Lower lobe of right lung (tissue), 2 donors: ENCODE data around the gene IREB2. TPM values are rescaled to one million over a fixed set of nuclear protein-coding genes. Genes with fewer than 3 reads are reported as not detected.
"Not testable (repeated sequence)": the region's sequence is repeated elsewhere in the genome, so short reads cannot be mapped to it uniquely, and the experiment has no call there.

ENCODE experiments used
- ATAC-seq, 2 donors: fragments of 200-7000 bp; cut with Tn5 transposase; one replicate each; pipeline ENCODE4 v1.9.1; 2020 to 2022; ENCODE audit warnings: mild to moderate bottlenecking in 2 of 2, moderate library complexity in 2 of 2
- DNase-seq: peaks from one replicate; pipeline ENCODE4 v3.0.0-alpha.2; 2020
- H3K27ac ChIP-seq: fragments of 200-600 bp; one replicate; pipeline ENCODE4 v1.8.0; 2022
- H3K27me3 ChIP-seq: fragments of 200-600 bp; one replicate; pipeline ENCODE4 v1.8.0; 2022; ENCODE audit warnings: low read depth
- H3K36me3 ChIP-seq: fragments of 200-600 bp; one replicate; pipeline ENCODE4 v1.8.0; 2022; ENCODE audit warnings: mild to moderate bottlenecking
- H3K4me1 ChIP-seq: fragments of 200-600 bp; one replicate; pipeline ENCODE4 v1.8.0; 2022
- H3K4me3 ChIP-seq: fragments of 200-600 bp; one replicate; pipeline ENCODE4 v1.8.0; 2022; ENCODE audit warnings: mild to moderate bottlenecking
- H3K9me3 ChIP-seq: fragments of 200-600 bp; one replicate; pipeline ENCODE4 v1.8.0; 2022
- CTCF ChIP-seq: fragments of 200-600 bp; IDR thresholded peaks from one replicate; pipeline ENCODE4 v1.8.0; 2022; ENCODE audit warnings: antibody characterized with exemption, mild to moderate bottlenecking
- intact Hi-C: fragments of 100-400 bp; cut with DNase I; formaldehyde crosslinking; loops from one replicate; pipeline ENCODE4 v1.11.0; 2022
- total RNA-seq: library from RNA; stranded (reverse); fragmentation: NEBNext Ultra II Directional; extraction: Animal tissue kit (Norgen Biotek cat#: 25700); gene quantifications from one replicate; pipeline ENCODE4 v1.2.1, GENCODE V29; 2021
- donor health status: DM: no; HTN: yes; CAD: no; lungs with severe emphysema.

Gene IREB2
- total RNA-seq, 1 donor from 2014 or later, result 56.4 TPM

GRCh38 chr15:78527325-78527724 lies 89.3 kb downstream of the IREB2 start:
- Histone ChIP-seq H3K9me3 (no peaks in the 10 kb centered on the region), H3K27ac (no peak overlapping the region), H3K4me1 (no peaks in the 10 kb centered on the region), H3K27me3 (no peaks in the 10 kb centered on the region), H3K4me3 (no peak overlapping the region), H3K36me3 (no peaks in the 10 kb centered on the region)
- no peak for DNase-seq
- TF ChIP-seq CTCF, result no peak
- ATAC-seq, result peak in 1 of 2 donors; percentile 33
- intact Hi-C loops, result no loop called here

- Histone ChIP-seq H3K4me3 (no peak overlapping the region), H3K27me3 (no peaks in the 10 kb centered on the region), H3K4me1 (no peaks in the 10 kb centered on the region), H3K36me3 (no peaks in the 10 kb centered on the region), H3K9me3 (no peaks in the 10 kb centered on the region), H3K27ac (no peak overlapping the region)
- intact Hi-C loops, result no loop called here
- DNase-seq, result no peak
- TF ChIP-seq CTCF, result no peak
- ATAC-seq, result no peak
Observed at GRCh38 chr15:78533331-78533730, 95.3 kb downstream of the IREB2 start.

- Histone ChIP-seq H3K27ac (no peak overlapping the region), H3K36me3 (no peaks in the 10 kb centered on the region), H3K4me3 (no peak overlapping the region), H3K9me3 (no peaks in the 10 kb centered on the region), H3K27me3 (no peaks in the 10 kb centered on the region), H3K4me1 (peaks cover 2% of the 10 kb centered on the region)
- DNase-seq (no peak), ATAC-seq (no peak)
- intact Hi-C loops, result no loop called here
- TF ChIP-seq CTCF, result no peak
Observed at GRCh38 chr15:78536134-78536533, 98.1 kb downstream of the IREB2 start.

- no peak for DNase-seq
- Histone ChIP-seq H3K36me3 (peaks cover 6% of the 10 kb centered on the region), H3K4me1 (peaks cover 15% of the 10 kb centered on the region), H3K9me3 (no peaks in the 10 kb centered on the region), H3K27me3 (no peaks in the 10 kb centered on the region), H3K27ac (no peak overlapping the region), H3K4me3 (no peak overlapping the region)
- TF ChIP-seq CTCF, result no peak
- no peak for ATAC-seq
- intact Hi-C loops, result no loop called here
Observed at GRCh38 chr15:78537266-78537905, 99.4 kb downstream of the IREB2 start.

GRCh38 chr15:78538358-78538757 lies 100.3 kb downstream of the IREB2 start:
- Histone ChIP-seq H3K27ac (no peak overlapping the region), H3K9me3 (no peaks in the 10 kb centered on the region), H3K4me3 (no peak overlapping the region), H3K36me3 (peaks cover 16% of the 10 kb centered on the region), H3K4me1 (peaks cover 25% of the 10 kb centered on the region), H3K27me3 (no peaks in the 10 kb centered on the region)
- no peak for ATAC-seq
- no peak for DNase-seq
- intact Hi-C loops, result no loop called here
- TF ChIP-seq CTCF, result no peak

GRCh38 chr15:78539464-78540140 lies 101.6 kb downstream of the IREB2 start:
- Histone ChIP-seq H3K4me1 (peaks cover 25% of the 10 kb centered on the region), H3K36me3 (peaks cover 28% of the 10 kb centered on the region), H3K27ac (peak overlapping the region; percentile 93), H3K4me3 (peak overlapping the region; percentile 89)
- DNase-seq, H3K27me3 ChIP-seq, intact Hi-C loops, H3K9me3 ChIP-seq, ATAC-seq: not testable (repeated sequence)
